IPS DF 19.7 (cell line): Measurements from ENCODE around the gene PLPPR4.

Experiments
- DNase-seq: peaks from one replicate; pipeline ENCODE4 v3.0.0-alpha.2; 2013; ENCODE audit warnings: low read depth, low spot score

The PLPPR4 gene

GRCh38 chr1:99348397-99349132, 84.3 kb downstream of the PLPPR4 start:
- no peak for DNase-seq

GRCh38 chr1:99352821-99353220, 88.5 kb downstream of the PLPPR4 start:
- no peak for DNase-seq

- no peak for DNase-seq
These were observed 94.5 kb downstream of the PLPPR4 start for GRCh38 chr1:99358770-99359169.
